Epithelial cell of proximal tubule (primary cell): ENCODE data around the gene AIFM1. TPM values are rescaled to one million over a fixed set of nuclear protein-coding genes. Genes with fewer than 3 reads are reported as not detected.

Source experiments
- DNase-seq: peaks from one replicate; pipeline ENCODE4 v3.0.0-alpha.2; 2011; ENCODE audit warnings: low read depth
- H3K4me3 ChIP-seq: 2 replicates; pipeline ENCODE4 v1.5.1; 2011; ENCODE audit warnings: low read depth, mild to moderate bottlenecking, low read length
- CTCF ChIP-seq: conservative IDR thresholded peaks from 2 replicates; pipeline ENCODE4 v1.5.1; 2012; ENCODE audit warnings: low read depth, mild to moderate bottlenecking, low read length
- total RNA-seq: library from RNA; depleted of rRNA; stranded (reverse); fragments of >200 nt; gene quantifications from 2 replicates; pipeline ENCODE4 v1.2.3, GENCODE V29; 2015

The AIFM1 gene
- total RNA-seq, 1 donor from 2014 or later, result 29.8 TPM

DNA sequence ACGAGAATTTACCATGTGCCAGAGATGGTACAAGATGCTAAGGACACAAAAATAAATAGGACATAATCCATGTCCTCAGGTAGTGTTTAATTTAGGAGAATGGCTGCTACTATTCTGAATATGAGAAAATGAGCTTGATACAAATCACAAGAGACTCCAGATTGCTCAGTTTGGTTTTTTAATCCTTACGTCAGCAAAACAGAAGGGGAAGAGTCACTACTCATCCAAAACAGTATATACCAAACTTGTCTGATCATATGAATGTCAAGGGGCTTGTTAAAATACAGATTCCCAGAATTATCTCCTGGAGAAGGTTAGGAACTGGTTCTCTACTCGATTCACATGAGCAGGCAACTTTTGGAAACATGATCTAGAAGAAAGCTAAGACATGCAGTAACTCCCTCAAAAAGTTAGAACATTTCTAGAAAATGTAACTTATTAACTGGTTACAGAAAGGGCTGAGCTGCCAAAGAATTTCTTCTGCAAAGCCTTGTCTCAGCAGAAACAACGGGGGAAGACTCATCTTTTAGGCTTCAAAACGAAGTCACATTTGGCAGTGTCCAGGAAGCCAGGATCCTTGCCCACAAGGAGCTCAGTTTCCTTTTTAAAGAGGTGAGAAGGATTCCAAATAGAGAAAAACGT is 3.4 kb downstream of the AIFM1 start:
- H3K4me3 ChIP-seq, result peak overlapping the region; percentile 8
- no peak for DNase-seq
- TF ChIP-seq CTCF, result no peak

DNA sequence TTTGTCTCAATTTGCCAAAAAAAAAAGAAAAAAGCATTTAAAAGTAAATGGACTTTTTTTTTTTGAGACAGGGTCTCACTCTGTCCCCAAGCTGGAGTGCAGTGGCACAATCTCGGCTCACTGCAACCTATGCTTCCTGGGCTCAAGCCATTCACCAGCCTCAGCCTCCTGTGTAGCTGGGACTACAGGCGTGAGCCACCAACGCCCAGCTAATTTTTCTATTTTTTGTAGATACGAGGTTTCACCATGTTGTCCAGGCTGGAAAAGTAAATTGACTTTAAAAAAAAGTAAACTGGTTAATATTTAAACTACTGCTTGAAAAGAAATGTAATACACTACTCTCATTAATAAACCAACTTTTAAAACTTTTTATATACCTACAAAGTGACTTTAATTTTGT is 5.9 kb downstream of the AIFM1 start:
- no peak for TF ChIP-seq CTCF
- no peak for DNase-seq
- H3K4me3 ChIP-seq, result no peak overlapping the region

- no peak for TF ChIP-seq CTCF
- DNase-seq, result no peak
- no peak overlapping the region for H3K4me3 ChIP-seq
Observed at GRCh38 chrX:130158311-130158710, 7.3 kb downstream of the AIFM1 start.

DNA sequence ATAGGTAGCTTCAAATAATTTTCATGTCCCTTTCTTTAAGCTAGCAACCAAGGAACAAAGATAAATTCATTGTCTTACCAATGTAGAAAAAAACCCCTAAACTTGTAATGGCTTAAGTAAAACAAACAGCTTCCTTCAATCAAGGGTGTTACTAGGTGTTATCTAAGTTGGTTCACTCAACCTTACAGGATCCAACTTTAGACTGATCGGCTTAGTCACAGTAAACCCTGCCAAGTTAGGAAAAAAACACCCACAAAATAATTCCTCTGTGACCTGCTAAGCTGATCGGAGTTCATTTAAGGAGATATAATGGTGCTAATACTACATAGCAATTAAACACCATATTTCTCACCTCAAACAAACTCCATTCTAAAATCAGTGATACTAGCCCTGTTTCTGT is 10.1 kb downstream of the AIFM1 start:
- no peak overlapping the region for H3K4me3 ChIP-seq
- no peak for DNase-seq
- TF ChIP-seq CTCF, result no peak

- no peak for DNase-seq
- no peak overlapping the region for H3K4me3 ChIP-seq
- no peak for TF ChIP-seq CTCF
Observed at GRCh38 chrX:130147631-130148030, 18.0 kb downstream of the AIFM1 start.

DNA sequence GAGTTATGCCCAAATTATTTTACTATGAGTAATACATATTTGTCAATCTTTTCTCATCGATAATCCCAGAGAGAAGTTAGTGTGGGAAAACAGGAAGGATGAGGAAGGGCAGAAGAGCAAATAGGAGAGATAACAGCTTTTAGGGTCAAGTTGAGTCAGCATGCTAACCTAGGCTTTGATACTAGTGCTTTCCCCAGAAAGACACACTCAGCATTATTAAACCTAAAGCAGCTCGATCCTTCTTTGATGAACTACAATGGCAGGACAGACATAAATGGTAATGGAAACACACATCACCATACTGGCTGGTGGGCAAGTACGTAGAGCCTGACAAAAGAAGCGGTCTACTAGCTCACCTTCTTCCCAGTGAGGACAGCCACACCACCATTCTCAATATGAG is 20.5 kb downstream of the AIFM1 start:
- no peak overlapping the region for H3K4me3 ChIP-seq
- no peak for DNase-seq
- no peak for TF ChIP-seq CTCF

DNA sequence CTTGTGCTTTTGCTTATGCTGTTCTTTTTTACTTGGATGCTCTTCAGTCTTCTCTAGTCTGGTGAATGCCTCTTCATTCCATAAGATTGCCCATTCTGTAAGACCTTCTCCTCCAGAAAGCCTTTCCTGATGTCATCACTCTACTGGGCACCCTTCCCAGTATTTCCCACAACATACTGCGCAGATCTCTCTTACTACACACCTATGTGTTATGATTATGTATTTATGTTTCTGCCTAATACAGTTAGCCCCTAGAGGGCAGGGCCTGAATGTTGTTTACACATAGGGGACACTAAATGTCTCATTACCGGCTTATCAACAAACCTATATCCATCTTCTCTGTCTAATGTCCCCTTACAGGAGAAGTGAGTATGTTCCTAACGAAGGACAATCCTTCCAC is 21.1 kb downstream of the AIFM1 start:
- TF ChIP-seq CTCF, result no peak
- no peak overlapping the region for H3K4me3 ChIP-seq
- no peak for DNase-seq
